Limb (tissue), 2 donors: ENCODE data around the gene INTS4.
"Not testable (repeated sequence)": the region's sequence is repeated elsewhere in the genome, so short reads cannot be mapped to it uniquely, and the experiment has no call there.

Experiments used
- DNase-seq, 2 donors: peaks; one replicate each; pipeline ENCODE4 v3.0.0-alpha.2; 2016; ENCODE audit errors: extremely low spot score in 2 of 2

Gene INTS4

GRCh38 chr11:77883775-77884174 is 110.7 kb downstream of the INTS4 start:
- DNase-seq: no peak

DNA sequence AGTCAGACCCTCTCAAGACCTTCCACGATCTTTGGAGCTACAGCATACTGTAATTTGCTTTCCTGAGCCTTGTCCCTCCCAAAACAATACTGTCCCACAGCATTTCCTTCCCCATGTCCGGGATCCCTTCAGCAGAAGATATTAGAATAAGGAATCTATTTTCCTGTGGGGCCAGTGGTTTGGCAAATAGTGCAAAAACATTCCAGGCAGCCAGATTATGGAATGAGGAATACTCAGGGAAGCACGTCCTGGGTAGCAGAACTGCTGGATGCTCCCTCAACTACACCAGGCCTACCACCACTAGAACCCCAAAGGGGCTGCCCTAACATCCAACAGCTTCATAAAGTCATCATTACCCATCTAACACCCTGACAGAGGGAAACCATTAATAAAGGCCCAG is 112.1 kb downstream of the INTS4 start:
- DNase-seq: no peak

- peak in 1 of 2 donors; percentile 50 for DNase-seq
These were observed 115.2 kb downstream of the INTS4 start for GRCh38 chr11:77879218-77879617.

DNA sequence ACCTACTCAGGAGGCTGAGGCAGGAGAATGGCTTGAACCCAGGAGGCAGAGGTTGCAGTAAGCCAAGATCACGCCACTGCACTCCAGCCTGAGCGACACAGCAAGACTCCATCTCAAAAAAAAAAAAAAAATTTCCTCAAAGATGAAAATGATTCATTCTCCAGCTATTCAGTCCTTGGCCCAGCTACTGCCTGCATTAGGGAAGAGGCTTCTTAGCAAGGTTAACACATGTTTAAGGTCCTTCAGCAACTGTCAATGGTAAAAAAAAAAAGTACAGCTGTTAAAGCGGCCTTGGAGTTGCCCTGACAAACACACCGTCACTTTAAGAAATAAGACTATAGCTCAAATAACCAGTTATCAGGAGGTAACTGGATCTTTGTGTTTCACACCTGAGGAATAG is 116.2 kb downstream of the INTS4 start:
- not testable (repeated sequence) for DNase-seq

DNA sequence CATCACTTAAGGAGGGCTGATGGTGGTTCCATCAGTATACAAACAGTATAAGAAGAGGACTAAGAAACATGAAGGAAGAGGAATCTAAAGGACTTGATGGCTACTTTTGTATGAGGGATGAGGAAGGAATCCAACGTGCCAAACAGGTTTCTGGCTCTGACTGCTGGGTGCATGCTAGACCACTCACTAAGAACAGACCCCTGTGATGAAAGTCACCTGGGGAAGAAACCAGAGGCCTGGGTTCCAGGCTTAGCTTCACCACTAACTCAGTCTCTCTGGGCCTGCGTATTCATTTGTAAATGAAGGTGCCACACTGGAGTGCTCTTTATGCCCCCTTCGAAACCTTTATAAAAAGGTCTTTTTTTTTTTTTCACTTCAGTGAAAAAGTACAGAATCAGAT is 118.4 kb downstream of the INTS4 start:
- DNase-seq: no peak

GRCh38 chr11:77874206-77874605 is 120.3 kb downstream of the INTS4 start:
- no peak for DNase-seq

GRCh38 chr11:77873345-77873744 is 121.1 kb downstream of the INTS4 start:
- DNase-seq: no peak

DNA sequence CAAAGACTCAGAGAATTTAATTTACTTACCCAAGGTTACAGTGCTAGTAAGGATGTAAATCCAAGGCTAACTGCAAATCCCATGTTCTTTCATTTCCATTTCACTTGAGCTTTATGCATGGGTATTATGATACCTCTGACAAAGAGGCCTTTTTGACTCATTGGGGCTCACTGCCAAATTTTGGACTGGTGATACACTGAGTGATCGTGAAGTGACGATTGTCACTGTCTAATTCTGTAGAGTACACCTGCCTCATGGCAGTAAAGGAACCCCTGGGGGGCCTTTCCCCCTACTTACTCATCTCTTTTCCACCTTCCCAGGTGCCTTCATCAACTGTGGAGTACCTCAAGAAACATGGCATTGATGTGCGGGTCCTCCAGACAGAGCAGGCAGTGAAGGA is 122.6 kb downstream of the INTS4 start:
- DNase-seq: no peak

GRCh38 chr11:77868744-77869143 is 125.7 kb downstream of the INTS4 start:
- no peak for DNase-seq

DNA sequence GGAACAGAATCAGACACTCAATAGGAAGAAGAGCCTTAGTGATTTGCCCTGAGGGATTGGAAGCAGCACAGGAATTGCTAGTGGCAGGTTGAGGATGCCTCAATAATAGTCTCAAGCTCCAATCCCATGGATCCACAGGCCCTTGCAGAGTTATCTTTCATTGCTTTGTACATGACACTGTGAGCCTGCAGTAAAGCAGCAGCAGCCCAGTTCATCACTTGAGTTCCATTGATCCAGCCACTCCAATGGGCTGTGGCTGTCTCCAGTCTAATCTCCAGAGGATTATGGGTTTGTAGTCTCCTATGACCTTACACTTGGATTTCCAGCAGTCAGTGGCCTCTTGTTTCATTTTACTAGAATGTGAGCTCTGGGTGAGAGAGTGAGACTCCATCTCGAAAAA is 128.1 kb downstream of the INTS4 start:
- no peak for DNase-seq

DNA sequence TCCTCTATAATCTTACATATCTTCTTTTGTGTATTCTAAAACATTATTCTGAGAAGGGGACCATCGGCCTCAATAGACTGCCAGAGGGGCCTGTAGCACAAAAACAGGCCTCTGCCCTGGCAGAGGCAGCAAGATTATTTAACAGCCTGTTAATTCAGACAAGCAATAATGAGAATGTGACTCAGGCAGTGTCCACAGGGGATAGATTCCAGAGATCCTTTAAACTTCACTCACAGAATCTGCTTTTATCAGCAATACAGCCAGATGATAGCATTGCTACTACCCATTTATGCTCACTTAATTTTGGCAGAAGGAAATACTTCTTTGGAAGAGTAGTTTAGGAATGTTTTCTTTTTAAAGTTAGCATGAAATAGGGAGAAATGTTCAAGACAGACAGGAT is 128.7 kb downstream of the INTS4 start:
- DNase-seq: no peak

GRCh38 chr11:77861444-77861843 is 133.0 kb downstream of the INTS4 start:
- DNase-seq: not testable (repeated sequence)

- DNase-seq: not testable (repeated sequence)
These were observed 136.5 kb downstream of the INTS4 start for GRCh38 chr11:77857906-77858457.

GRCh38 chr11:77854838-77855237 is 139.6 kb downstream of the INTS4 start:
- no peak for DNase-seq

GRCh38 chr11:77851503-77851902 is 143.0 kb downstream of the INTS4 start:
- no peak for DNase-seq

DNA sequence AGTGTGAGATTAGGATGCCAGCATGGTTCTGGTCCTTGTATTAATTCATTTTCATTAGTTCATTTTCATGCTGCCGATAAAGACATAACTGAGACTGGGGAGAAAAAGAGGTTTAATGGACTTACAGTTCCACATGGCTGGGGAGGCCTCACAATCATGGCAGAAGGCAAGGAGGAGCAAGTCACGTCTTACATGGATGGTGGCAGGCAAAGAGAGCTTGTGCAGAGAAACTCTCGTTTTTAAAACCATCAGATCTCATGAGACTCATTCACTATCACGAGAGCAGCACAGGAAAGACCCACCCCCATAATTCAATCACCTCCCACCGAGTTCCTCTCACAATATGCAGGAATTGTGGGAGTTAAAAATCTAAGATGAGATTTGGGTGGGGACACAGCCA is 150.8 kb downstream of the INTS4 start:
- DNase-seq: not testable (repeated sequence)

DNA sequence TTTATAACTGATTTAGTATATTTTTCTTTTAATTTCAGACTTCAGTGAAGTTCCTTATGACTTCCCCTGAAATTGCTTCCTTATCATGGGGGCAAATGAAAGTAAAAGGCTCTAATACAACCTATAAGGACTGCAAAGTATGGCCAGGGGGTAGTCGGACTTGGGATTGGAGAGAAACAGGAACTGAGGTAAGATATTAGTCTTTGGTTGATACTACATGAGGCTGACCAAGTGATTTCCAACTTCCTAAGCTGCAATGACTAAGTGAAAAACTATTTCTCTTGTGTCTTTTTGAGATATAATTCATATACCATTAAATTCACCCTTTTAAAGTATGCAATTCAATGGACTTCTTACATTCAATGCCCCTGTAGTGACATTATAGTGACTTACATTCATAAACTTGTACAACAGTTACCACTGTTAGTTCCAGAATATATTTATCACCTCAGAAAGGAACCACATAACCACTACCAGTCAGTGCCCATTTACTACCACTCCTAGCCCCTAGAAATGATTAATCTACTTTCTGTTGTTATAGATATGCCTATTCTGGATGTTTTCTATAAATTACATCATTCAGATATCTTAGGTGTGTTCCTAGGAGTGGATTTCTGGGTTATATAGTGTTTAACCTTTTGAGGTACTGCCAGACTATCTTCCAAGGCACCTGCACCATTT is 151.9 kb downstream of the INTS4 start:
- no peak for DNase-seq

- DNase-seq: no peak
These were observed 161.2 kb downstream of the INTS4 start for GRCh38 chr11:77833302-77833701.

- DNase-seq: no peak
These were observed 165.5 kb downstream of the INTS4 start for GRCh38 chr11:77828926-77829325.
